Measurements from ENCODE around the gene TUBB2B.

DNA sequence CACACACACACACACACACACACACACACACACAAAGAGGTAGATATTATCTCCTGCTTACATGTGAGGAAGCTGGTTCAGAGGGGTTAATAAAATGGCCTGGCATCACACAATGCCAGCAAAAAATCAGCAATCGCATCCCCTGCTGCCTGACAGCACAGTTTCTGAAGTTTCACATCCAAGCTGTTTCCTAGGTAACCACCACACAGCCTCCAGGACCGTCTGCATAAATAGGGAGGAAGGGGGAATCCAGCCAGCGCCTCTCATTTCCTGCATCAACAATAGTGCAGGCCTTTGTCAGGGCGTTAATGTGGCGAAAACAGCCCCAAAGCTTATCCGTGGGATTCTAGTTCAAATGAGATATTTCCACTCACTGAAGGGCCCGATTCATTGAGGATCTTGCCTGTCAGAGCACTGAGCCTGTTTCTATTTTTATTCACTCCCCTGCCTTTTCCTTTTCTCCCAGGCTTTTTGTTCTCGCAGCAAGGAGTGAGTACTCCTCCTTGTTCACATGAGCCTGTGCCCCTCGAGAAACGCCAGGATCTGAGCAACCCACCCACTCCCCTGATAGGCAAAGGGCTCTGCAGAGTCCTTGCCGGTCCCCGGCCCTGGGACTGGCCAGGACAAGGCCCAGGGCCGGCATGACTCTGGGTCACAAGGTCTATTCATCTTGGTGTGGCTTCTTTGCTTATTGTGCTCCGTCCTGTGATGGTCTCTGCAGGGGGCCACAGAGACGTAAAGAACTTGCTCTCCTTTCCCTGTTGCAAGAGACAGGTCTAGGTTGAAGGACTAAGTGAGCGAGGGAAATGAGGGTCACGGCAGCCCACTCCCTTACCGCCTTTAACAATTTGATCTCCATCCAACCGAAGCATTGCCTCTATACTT, 32.7 kb downstream of the TUBB2B start:
- TF ChIP-seq, protein P1, sequence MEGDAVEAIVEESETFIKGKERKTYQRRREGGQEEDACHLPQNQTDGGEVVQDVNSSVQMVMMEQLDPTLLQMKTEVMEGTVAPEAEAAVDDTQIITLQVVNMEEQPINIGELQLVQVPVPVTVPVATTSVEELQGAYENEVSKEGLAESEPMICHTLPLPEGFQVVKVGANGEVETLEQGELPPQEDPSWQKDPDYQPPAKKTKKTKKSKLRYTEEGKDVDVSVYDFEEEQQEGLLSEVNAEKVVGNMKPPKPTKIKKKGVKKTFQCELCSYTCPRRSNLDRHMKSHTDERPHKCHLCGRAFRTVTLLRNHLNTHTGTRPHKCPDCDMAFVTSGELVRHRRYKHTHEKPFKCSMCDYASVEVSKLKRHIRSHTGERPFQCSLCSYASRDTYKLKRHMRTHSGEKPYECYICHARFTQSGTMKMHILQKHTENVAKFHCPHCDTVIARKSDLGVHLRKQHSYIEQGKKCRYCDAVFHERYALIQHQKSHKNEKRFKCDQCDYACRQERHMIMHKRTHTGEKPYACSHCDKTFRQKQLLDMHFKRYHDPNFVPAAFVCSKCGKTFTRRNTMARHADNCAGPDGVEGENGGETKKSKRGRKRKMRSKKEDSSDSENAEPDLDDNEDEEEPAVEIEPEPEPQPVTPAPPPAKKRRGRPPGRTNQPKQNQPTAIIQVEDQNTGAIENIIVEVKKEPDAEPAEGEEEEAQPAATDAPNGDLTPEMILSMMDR (conservative IDR thresholded peaks at IDR 0.05 in 1 of 2, IDR thresholded peaks at IDR 0.05 in 1 of 2; ENCODE audit: low read depth in 1 of 2, low read length in 2 of 2): no peak
- TF ChIP-seq EZH2 (IDR thresholded peaks at IDR 0.05; ENCODE audit: low read length, missing control alignments): no peak
